Stimulated activated CD8-positive, alpha-beta memory T cell treated with anti-CD3 and anti-CD28 coated beads, Interleukin-15, amount 100 ng/mL, for 24 hours (primary cell): ENCODE results near the gene SHC2.
"Not testable (repeated sequence)": the region's sequence is repeated elsewhere in the genome, so short reads cannot be mapped to it uniquely, and the experiment has no call there.

Source experiments
- DNase-seq: peaks from one replicate; pipeline ENCODE4 v3.0.0-alpha.2; 2020; ENCODE audit warnings: low read depth

The SHC2 gene

DNA sequence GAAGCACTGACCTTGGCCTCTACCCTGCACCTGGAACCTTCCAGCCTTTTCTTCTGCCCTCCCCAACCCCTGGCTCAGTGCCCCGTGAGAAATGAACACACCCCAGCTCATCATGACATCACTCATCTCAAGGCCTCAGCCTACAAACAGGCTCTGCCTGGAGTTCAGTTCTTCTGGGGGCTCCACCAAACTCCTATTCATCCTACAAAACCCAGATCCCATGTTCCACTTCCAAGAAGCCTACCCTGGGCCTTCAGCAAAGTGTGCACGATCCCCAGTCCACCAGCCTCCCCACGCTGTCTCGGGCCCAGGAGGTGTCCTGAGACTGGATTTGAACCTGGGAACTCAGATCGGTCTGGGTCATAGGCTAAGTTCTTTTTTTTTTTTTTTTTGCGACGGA is 9.0 kb upstream of the SHC2 start:
- no peak for DNase-seq

DNA sequence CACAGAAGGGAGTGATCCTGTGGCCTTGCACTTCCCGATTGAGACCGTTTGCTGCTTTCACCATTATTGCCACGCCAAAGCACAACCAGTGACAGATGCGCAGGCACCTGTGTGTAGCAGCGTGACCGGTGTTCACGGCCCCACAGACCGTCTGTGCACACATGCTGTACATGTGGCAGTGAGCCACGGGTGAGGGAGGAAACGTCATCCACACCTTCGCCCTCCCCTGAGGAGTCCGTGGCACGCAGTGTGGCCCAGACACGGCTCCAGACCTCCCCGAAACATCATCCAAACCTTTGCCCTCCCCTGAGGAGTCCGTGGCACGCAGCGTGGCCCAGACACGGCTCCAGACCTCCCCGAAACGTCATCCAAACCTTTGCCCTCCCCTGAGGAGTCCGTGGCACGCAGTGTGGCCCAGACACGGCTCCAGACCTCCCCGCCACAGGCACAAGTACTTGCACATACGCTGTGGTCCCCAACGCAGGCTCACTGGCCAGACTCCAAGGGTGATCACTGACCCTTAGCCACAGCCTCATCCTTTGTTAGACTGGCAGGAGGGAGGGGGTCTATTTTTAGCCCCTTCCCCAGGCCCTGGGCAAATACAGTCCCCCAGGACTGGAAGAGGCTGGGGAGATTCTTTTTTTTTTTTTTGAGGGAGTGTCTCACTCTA is 7.9 kb upstream of the SHC2 start:
- no peak for DNase-seq

DNA sequence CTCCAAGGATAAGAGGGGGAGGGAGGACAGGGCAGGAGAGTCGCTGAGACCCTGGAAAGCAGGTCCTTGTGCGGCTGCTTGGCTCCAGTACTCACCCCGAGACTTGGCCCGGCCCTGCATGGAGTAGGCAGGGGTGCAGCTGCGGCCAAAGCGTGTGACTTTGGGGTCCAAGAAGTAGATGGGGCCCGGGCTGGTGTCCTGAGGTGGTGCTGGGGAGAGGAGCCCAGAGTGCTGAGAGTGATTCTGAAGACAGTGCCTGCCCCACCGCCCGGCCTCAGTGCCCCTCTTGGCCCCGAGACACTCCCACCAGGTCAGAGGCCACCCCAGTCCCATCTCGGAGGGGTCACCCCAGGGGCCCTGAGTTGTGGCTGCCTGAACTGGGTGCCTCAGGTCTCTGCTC is 6.7 kb upstream of the SHC2 start:
- DNase-seq: no peak

GRCh38 chr19:465056-465816 is 4.4 kb upstream of the SHC2 start:
- DNase-seq: no peak

DNA sequence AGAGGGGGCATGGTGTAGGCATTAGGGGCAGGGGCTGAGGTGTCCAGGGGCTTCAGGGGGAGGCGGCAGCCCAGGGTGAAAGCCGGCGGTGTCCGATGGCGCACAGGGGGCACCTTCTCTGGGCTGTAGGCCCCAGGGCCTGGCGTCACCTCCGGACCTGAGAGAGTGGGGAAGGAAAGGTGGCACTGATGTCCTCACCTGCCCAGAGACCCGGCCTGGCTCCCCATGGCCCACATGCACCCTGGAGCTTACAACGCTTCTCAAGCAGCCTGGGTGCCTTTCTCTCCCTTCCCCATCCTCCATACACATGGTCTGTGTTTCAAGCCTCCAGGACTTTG is 3.3 kb upstream of the SHC2 start:
- no peak for DNase-seq

DNA sequence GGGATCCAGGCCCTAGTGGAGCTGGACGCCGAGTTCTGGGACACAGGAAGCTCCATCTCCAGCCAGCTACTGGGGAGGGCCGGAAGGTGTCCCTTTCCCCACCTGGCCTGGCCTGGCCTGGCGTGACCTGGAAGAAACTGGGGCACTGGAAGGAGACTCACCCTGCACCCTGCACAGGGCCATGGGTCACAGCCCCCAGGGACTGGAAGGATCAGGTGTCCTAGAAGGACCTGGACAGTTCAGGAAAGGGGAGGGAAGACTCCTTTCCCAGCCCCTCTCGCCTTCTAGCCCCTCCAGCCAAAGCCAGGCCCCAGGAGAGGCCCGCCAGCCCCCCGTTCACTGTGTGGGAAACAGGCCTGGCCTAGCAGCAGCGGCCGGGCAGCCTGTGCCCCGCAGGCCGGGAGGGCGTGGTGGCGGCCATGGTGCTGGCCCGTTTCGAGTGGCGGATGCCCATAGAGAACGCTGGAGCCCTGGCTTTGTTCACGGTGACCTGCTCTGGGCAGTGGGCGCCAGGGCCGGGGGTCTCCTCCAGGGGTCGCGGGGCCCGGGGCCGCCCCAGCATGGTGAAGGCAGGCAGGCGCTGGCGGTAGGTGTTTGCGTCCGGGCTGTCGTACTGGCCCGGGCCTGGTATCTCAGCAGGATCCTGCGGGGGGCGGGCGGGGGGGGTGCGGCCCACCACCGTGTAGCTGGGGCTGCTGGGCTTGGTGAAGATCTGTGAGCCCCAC is 2.8 kb upstream of the SHC2 start:
- DNase-seq: no peak

DNA sequence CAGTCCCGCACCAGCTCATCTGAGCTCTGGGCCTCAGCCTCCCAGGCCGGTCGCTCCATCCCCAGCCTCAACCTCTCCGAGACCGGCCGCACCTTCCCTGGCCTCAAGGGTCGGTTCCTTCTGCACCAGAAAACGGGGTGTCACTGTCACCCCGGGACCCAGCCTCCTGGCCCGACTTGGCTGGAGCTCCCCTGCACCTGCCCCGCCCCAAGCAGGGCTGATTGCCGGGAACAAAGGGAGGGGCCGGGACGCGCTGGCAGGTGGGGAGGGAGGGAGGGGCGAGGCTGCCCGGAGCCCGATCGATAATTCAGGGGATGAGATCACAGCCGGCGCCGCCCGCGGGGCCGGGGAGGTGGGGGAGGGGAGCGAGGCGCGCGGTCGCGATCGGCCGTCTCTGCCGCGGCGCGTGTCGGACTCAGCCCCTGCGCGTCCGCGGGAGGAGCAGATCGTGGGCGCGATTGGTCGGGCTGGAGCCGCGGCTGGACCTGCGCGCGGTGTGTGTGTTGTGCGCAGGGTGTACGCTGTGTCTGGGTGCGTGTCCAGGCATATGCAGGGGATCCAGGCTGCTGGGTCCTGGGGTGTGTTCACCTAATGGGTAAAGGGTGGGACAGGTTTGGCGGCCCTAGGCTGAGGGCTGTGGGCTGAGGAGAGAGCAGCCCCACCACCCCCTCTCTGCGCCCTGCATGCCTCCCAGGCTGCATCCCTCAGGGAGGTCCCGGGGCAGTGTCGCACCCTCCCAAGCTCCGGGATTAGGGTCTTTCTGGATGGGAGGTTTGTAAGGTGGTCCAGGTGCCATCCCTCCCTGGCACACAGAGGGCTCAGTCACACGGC is 1.1 kb upstream of the SHC2 start:
- no peak for DNase-seq

DNA sequence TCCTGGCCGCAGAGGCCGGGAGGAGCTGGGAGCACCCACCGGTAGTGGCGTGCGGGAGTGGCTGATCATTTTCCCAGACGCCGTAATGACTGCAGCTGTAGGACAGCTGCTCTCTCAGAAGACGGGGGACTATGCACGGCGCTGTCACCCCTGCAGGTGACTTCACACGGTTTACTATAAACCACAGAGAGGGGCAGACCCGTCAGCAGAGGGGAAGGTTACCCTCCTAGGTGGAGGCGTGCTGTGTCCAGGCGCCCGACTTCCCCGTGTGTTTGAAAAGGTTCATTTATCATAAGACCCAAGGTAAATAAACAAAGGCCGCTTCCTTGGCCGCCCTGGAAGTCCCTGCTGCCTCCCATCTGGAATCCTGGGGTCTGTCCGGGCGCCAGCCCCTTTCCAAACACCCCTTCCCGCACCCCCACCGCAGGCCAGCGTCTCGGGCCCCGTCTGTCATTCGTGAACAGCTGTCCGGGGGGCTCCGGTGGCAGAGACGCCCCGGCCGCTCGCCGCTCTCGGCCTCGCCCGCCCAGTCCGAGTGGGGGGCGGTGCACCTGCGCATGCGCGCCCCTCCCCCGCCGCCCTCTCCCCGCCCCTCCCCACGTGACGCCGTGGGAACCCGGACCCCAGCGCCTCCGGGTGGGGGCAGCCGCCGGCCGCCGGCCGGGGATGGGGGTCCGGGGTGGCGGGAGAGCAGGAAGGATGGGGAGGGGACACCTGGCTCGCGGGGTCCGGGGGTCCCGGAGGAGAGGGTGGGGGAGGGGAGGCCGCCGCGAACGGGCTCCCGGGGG is 915 bp downstream of the SHC2 start:
- DNase-seq: no peak

DNA sequence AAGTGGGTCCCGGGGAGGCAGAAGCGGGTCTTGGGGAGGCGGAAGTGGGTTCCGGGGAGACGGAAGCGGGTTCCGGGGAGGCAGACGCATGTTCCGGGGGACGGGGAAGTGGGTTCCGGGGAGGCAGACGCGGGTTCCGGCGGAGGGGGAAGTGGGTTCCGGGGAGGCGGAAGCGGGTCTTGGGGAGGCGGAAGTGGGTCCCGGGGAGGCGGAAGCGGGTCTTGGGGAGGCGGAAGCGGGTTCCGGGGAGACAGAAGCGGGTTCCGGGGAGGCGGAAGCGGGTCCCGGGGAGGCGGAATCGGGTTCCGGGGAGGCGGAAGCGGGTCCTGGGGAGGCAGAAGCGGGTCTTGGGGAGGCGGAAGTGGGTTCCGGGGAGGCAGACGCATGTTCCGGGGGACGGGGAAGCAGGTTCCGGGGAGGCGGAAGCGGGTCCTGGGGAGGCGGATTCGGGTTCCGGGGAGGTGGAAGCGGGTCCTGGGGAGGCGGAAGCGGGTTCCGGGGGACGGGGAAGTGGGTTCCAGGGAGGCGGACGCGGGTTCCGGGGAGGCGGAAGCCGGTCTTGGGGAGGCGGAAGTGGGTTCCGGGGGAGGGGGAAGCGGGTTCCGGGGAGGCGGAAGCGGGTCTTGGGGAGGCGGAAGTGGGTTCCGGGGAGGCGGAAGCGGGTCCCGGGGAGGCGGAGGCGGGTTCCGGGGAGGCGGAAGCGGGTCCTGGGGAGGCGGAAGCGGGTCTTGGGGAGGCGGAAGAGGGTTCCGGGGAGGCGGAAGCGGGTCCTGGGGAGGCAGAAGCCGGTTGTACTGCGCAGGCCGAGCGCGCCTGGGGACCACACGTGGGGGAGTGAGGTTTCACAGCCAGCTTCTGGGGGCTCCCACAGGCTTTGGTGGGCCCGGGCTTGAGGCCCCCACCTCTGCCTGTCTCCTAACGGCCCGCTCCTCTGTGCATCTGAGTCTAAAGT is 2.5 kb downstream of the SHC2 start:
- DNase-seq: no peak

DNA sequence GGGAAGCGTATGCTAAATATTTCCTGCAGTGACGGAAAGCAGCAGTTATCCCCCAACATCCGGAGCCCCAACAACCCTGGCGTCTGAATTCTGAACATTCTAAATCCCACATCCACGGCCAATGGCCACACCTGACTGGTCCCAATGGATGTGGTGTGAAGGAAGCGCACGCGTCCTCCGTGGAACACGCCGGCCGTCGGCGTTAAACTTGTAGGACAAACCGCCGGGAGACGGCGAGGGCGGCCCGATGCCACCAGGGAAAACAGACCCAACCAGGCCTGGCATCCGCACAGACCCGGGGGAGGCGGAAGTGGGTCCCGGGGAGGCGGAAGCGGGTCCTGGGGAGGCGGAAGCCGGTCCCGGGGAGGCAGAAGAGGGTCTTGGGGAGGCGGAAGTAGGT is 3.2 kb downstream of the SHC2 start:
- no peak for DNase-seq

DNA sequence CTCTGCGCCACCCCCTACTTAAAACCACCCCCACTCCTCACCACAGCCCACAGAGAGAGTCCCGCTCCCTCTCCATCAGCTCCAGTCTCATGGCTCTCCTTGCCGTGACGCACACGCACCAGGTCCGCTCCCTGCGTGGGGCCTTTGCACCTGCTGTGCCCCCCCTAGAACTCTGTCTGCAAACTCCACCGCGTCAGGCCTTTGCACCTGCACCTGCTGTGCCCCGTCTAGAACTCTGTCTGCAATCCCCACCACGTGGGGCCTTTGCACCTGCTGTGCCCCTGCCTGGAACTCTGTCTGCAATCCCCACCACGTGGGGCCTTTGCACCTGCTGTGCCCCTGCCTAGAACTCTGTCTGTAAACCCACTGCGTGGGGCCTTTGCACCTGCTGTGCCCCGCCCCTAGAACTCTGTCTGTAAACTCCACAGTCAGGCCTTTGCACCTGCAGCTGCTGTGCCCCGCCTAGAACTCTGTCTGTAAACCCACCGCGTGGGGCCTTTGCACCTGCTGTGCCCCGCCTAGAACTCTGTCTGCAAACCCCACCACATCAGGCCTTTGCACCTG is 4.2 kb downstream of the SHC2 start:
- DNase-seq: no peak

- no peak for DNase-seq
Observed at GRCh38 chr19:455851-456546, 4.8 kb downstream of the SHC2 start.

- no peak for DNase-seq
Observed at GRCh38 chr19:455031-455705, 5.7 kb downstream of the SHC2 start.

DNA sequence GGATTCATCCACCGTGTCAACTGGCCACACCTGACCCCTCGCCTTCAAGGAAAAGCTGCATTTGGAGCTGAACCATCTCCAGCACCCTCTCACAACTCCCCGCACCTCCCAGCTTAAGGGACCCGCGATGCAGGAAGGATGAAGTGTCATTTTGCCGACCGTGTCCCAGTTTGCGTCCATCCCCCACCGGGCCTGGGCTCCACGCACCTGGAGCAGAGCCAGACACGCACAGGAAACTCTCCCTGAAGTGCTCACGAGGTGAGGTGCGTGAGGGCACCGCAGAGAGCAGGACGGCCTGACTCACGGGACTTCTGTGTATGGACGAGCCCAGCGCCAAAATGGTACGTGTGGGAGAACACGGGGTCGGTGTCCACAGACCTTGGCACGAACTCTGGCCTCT is 7.2 kb downstream of the SHC2 start:
- no peak for DNase-seq

DNA sequence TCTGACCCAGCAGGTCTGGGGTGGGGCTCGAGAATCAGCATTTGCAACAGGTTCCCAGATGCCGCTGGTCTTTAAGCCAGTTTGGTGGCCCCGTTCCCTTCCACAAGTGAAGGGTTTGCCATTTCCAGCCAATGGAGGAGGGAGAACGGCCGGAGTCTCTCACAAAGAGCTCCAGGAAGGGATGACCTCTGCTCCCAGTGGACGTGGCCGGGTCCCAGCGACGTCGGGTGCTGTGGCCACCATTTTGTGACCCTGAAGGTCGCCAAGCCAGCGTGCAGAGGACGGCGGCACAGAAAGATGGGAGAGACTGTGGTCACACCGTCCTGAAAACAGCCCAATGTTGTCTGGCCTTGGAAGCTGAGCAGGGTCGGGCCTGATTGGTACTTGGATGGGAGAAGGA is 8.0 kb downstream of the SHC2 start:
- DNase-seq: no peak

GRCh38 chr19:450912-451481 is 9.8 kb downstream of the SHC2 start:
- DNase-seq: not testable (repeated sequence)

DNA sequence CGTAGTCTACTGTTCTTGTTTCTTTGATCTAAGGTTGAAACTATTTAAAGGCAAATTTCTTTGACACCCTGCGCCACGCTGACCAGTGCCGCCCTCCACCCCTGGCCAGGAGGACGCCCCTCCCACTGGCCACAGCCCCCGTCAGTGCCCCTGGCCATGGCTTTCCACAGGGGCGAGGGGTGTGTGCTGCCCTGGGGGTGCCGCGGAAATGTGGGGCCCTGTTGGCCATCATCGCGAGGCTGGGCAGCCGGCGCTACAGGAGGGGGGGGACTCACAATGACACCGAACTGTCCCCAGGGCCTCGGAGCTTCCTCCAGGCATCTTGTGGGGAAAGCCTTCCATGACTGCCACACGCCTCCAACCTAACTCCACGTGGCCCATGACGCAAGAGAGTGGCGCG is 10.9 kb downstream of the SHC2 start:
- DNase-seq: no peak

- no peak for DNase-seq
Observed at GRCh38 chr19:447816-448560, 12.8 kb downstream of the SHC2 start.
